ENCODE measurements around the gene DCANP1. TPM values are rescaled to one million over a fixed set of nuclear protein-coding genes. Genes with fewer than 3 reads are reported as not detected.

The DCANP1 gene
- total and polyA plus RNA-seq, 2 donors (not counting 3 experiments of a cell fraction or from before 2014, with no cell fraction given): not detected

GRCh38 chr5:135397084-135397483 is 50.1 kb downstream of the DCANP1 start:
- H3K9ac ChIP-seq (replicated peaks; ENCODE audit: extremely low read depth, insufficient read depth, low read length): no peak overlapping the region
- CTCF ChIA-PET: interaction anchor here (1.9 kb wide), 1 partner anchor 11 kb away, joined by 4 read pairs; no protein-coding TSS in a partner anchor
- dilution Hi-C loops (cut with MboI; ENCODE audit: extremely low pct_ligation_motif_present, low sequenced_read_pairs): no loop called here

More at GRCh38 chr5:135397084-135397483, 50.1 kb downstream of the DCANP1 start:
- Histone ChIP-seq H3K36me3 (ENCODE audit: control insufficient read depth in 2 of 2, extremely low read depth in 1 of 2, insufficient read depth in 2 of 2, low read length in 2 of 2) (no peaks in the 10 kb centered on the region), H2AFZ (ENCODE audit: low read depth, low read length) (no peak overlapping the region), H3K4me3 (replicated peaks in 1 of 3; ENCODE audit: insufficient read depth in 1 of 3, low read depth in 1 of 3, low read length in 3 of 3) (no peak overlapping the region), H3K27ac (ENCODE audit: insufficient read depth, low read depth, low read length) (no peak overlapping the region), H3K9me1 (replicated peaks; ENCODE audit: control insufficient read depth, extremely low read depth, insufficient read depth, low read length) (no peaks in the 10 kb centered on the region), H3K9me3 (replicated peaks; ENCODE audit: control insufficient read depth, insufficient read depth, low read length) (no peaks in the 10 kb centered on the region), H3K27me3 (ENCODE audit: control insufficient read depth in 2 of 2, insufficient read depth in 2 of 2, low read length in 2 of 2) (no peaks in the 10 kb centered on the region), H4K20me1 (replicated peaks; ENCODE audit: control insufficient read depth, extremely low read depth, insufficient read depth, low read length) (peaks cover 4% of the 10 kb centered on the region), H3K4me2 (ENCODE audit: insufficient read depth, low read length) (peak overlapping the region; percentile 81), H3K79me2 (ENCODE audit: control insufficient read depth, insufficient read depth, low read length) (peaks cover 66% of the 10 kb centered on the region), H3K4me1 (ENCODE audit: control insufficient read depth, extremely low read depth, insufficient read depth, low read length) (peaks cover 13% of the 10 kb centered on the region)
- BruUV-seq (replicated peaks): no TSS peak
- no peak for TF ChIP-seq POLR2A (IDR thresholded peaks at IDR 0.05; ENCODE audit: low read depth, low read length)
- no peak for TF ChIP-seq JUN (IDR thresholded peaks at IDR 0.05; ENCODE audit: borderline replicate concordance, insufficient read depth, insufficient read length, low read depth)
- TF ChIP-seq, protein P1, sequence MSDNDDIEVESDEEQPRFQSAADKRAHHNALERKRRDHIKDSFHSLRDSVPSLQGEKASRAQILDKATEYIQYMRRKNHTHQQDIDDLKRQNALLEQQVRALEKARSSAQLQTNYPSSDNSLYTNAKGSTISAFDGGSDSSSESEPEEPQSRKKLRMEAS (IDR thresholded peaks at IDR 0.05; ENCODE audit: insufficient read depth, insufficient read length): no peak
- TF ChIP-seq MYC (IDR thresholded peaks at IDR 0.05; ENCODE audit: low read depth, low read length): no peak
- TF ChIP-seq CTCF (IDR thresholded peaks at IDR 0.05; ENCODE audit: extremely low read depth in 1 of 2, insufficient read depth in 1 of 2, low read depth in 1 of 2, low read length in 2 of 2): no peak
- no peak for TF ChIP-seq POLR2AphosphoS5 (IDR thresholded peaks at IDR 0.05; ENCODE audit: insufficient read depth, low read depth, low read length)
- TF ChIP-seq FOS (IDR thresholded peaks at IDR 0.05; ENCODE audit: borderline replicate concordance, insufficient read depth, low read length): no peak
- TF ChIP-seq EZH2 (IDR thresholded peaks at IDR 0.05; ENCODE audit: borderline replicate concordance, low read depth, low read length, severe bottlenecking): no peak
- no peak for TF ChIP-seq GATA2 (IDR thresholded peaks at IDR 0.05; ENCODE audit: insufficient read depth, insufficient read length, low read depth, low read length)
- intact Hi-C loops (cut with micrococcal nuclease): loop anchor here (5.0 kb wide), 2 partner anchors 130 to 190 kb away; no protein-coding TSS in a partner anchor
- POLR2A ChIA-PET: no interaction called here
- FAIRE-seq: no peak
- no peak for DNase-seq (ENCODE audit: low read depth, low spot score)

All from endothelial cell of umbilical vein (primary cell).